Sigmoid colon (tissue), 4 donors: Measurements from ENCODE around the gene CCDC70.

ENCODE experiments used
- POLR2A ChIP-seq, 2 donors: fragments of 450-650 bp; IDR thresholded peaks; one replicate each; pipeline ENCODE4 v1.6.1; 2016; ENCODE audit warnings: antibody characterized with exemption in 2 of 2, mild to moderate bottlenecking in 2 of 2, moderate library complexity in 2 of 2
- POLR2AphosphoS5 ChIP-seq, 4 donors: sonication (generic); formaldehyde crosslinking; IDR thresholded peaks; one replicate each; pipeline ENCODE4 v1.6.1; 2017; ENCODE audit warnings: antibody characterized with exemption in 4 of 4

DNA sequence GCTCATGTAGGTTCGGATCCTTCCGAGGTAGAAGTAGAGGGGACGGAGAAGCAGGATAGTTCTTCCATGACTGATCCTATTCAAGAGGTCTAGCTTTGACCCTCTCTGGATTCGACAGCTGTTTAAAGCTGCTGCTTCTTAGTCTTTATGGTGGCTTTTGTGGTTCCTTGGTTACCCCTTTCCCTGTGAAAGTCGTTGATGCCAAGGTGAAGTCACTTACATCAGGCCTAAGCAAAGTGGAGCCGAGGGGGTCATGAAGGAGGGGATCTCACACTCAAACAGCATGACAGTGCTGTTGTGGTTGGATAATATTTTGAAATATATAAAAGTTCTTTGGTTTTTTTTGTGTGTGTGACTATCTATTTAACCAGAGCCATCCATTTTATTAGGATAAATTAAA, 8.1 kb downstream of the CCDC70 start:
- TF ChIP-seq POLR2A (IDR thresholded peaks at IDR 0.05) (no peak), POLR2AphosphoS5 (IDR thresholded peaks at IDR 0.05) (no peak)
